Adrenal gland (tissue), 5 donors: Measurements from ENCODE around the gene SLC22A15.

ENCODE experiments used
- CTCF ChIP-seq, 6 experiments: fragments of 450-650 bp in 4 of 6; fragments of 200-600 bp in 2 of 6; sonication (generic) in 1 of 6; IDR thresholded peaks; 1 replicate in 5 of 6; 2 replicates in 1 of 6; pipeline versions ENCODE4 v1.5.1 to v1.8.0; 2016 to 2021; ENCODE audit warnings: antibody characterized with exemption in 6 of 6, mild to moderate bottlenecking in 2 of 6, moderate library complexity in 1 of 6
- POLR2A ChIP-seq, 2 donors: fragments of 450-650 bp; IDR thresholded peaks; one replicate each; pipeline ENCODE4 v1.6.1; 2017; ENCODE audit warnings: antibody characterized with exemption in 2 of 2, mild to moderate bottlenecking in 2 of 2, moderate library complexity in 1 of 2
- donor health status: DM: no; HTN: no; CAD: no.

- TF ChIP-seq CTCF (IDR thresholded peaks at IDR 0.05) (no peak), POLR2A (IDR thresholded peaks at IDR 0.05) (no peak)
Observed at GRCh38 chr1:116091083-116091482, 114.8 kb downstream of the SLC22A15 start.
